H9 (cell line): ENCODE measurements around the gene TEX53. TPM values are rescaled to one million over a fixed set of nuclear protein-coding genes. Genes with fewer than 3 reads are reported as not detected.

Experiments
- DNase-seq: peaks from one replicate; pipeline ENCODE4 v3.0.0-alpha.2; 2017
- H2AFZ ChIP-seq: one replicate; pipeline ENCODE4 v1.6.1; 2013; ENCODE audit warnings: mild to moderate bottlenecking, low read length, control low read depth, moderate library complexity
- H2AK5ac ChIP-seq: 2 replicates; pipeline ENCODE4 v1.6.1; 2013; ENCODE audit warnings: low read length, control low read depth, mixed read lengths; ENCODE audit not compliant: insufficient read length
- H2BK120ac ChIP-seq: one replicate; pipeline ENCODE4 v1.6.1; 2013; ENCODE audit warnings: low read depth, mild to moderate bottlenecking, low read length, control low read depth, inconsistent platforms; ENCODE audit not compliant: poor library complexity, severe bottlenecking
- H2BK12ac ChIP-seq: 2 replicates; pipeline ENCODE4 v1.6.1; 2013; ENCODE audit warnings: low read length, control low read depth, mixed read lengths, low read depth; ENCODE audit not compliant: insufficient read length
- H2BK15ac ChIP-seq: 2 replicates; pipeline ENCODE4 v1.6.1; 2013; ENCODE audit warnings: low read depth, low read length, control low read depth
- H2BK20ac ChIP-seq: one replicate; pipeline ENCODE4 v1.6.1; 2013; ENCODE audit warnings: low read depth, mild to moderate bottlenecking, low read length, control low read depth, inconsistent platforms; ENCODE audit not compliant: poor library complexity, severe bottlenecking
- H2BK5ac ChIP-seq: 2 replicates; pipeline ENCODE4 v1.6.1; 2013; ENCODE audit warnings: low read length, control low read depth, mixed read lengths; ENCODE audit not compliant: insufficient read length
- H3K14ac ChIP-seq: 2 replicates; pipeline ENCODE4 v1.6.1; 2013; ENCODE audit warnings: low read length, control low read depth; ENCODE audit not compliant: insufficient read depth
- H3K18ac ChIP-seq: 2 replicates; pipeline ENCODE4 v1.6.1; 2013; ENCODE audit warnings: low read depth, mild to moderate bottlenecking, mixed read lengths, low read length, control low read depth; ENCODE audit not compliant: insufficient read length
- H3K23ac ChIP-seq: 2 replicates; pipeline ENCODE4 v1.6.1; 2013; ENCODE audit warnings: low read length, control low read depth, mixed read lengths, low read depth; ENCODE audit not compliant: insufficient read length
- H3K23me2 ChIP-seq: 2 replicates; pipeline ENCODE4 v1.6.1; 2013; ENCODE audit warnings: low read depth, mild to moderate bottlenecking, mixed read lengths, low read length, control low read depth; ENCODE audit not compliant: insufficient read length, poor library complexity, severe bottlenecking
- H3K27ac ChIP-seq: 2 replicates; pipeline ENCODE4 v1.5.1; 2013; ENCODE audit warnings: low read length, control low read depth, mixed read lengths, low read depth; ENCODE audit not compliant: insufficient read length
- H3K27me3 ChIP-seq: 2 replicates; pipeline ENCODE4 v1.6.1; 2013; ENCODE audit warnings: low read length, control low read depth, inconsistent platforms; ENCODE audit not compliant: insufficient read depth
- H3K4ac ChIP-seq: 2 replicates; pipeline ENCODE4 v1.6.1; 2013; ENCODE audit warnings: low read depth, mild to moderate bottlenecking, control low read depth, inconsistent platforms, low read length, moderate library complexity
- H3K4me1 ChIP-seq: 2 replicates; pipeline ENCODE4 v1.6.1; 2013; ENCODE audit warnings: low read length, control low read depth, inconsistent platforms; ENCODE audit not compliant: insufficient read depth
- H3K4me2 ChIP-seq: 2 replicates; pipeline ENCODE4 v1.6.1; 2013; ENCODE audit warnings: low read length, control low read depth, mixed read lengths; ENCODE audit not compliant: insufficient read length, insufficient read depth
- H3K56ac ChIP-seq: 2 replicates; pipeline ENCODE4 v1.6.1; 2013; ENCODE audit warnings: low read depth, mild to moderate bottlenecking, mixed read lengths, low read length, control low read depth; ENCODE audit not compliant: insufficient read length
- H3K79me1 ChIP-seq: 2 replicates; pipeline ENCODE4 v1.6.1; 2013; ENCODE audit warnings: low read depth, mild to moderate bottlenecking, moderate library complexity, low read length, control low read depth, inconsistent platforms; ENCODE audit not compliant: insufficient read depth, poor library complexity, severe bottlenecking
- H3K79me2 ChIP-seq: 2 replicates; pipeline ENCODE4 v1.6.1; 2013; ENCODE audit warnings: low read length, control low read depth, inconsistent platforms; ENCODE audit not compliant: insufficient read depth
- H3K9ac ChIP-seq: 2 replicates; pipeline ENCODE4 v1.6.1; 2013; ENCODE audit warnings: low read length, control low read depth, mixed read lengths; ENCODE audit not compliant: insufficient read length; ENCODE audit errors: extremely low read depth
- H3K9me3 ChIP-seq: one replicate; pipeline ENCODE4 v1.6.1; 2013; ENCODE audit warnings: low read depth, low read length, inconsistent platforms; ENCODE audit not compliant: control insufficient read depth
- H3T11ph ChIP-seq: one replicate; pipeline ENCODE4 v1.6.1; 2013; ENCODE audit warnings: mild to moderate bottlenecking, low read length, control low read depth, inconsistent platforms
- H4K20me1 ChIP-seq: one replicate; pipeline ENCODE4 v1.6.1; 2013; ENCODE audit not compliant: control insufficient read depth, insufficient read length, insufficient read depth
- H4K5ac ChIP-seq: 2 replicates; pipeline ENCODE4 v1.6.1; 2013; ENCODE audit warnings: low read depth, mild to moderate bottlenecking, mixed read lengths, low read length, control low read depth; ENCODE audit not compliant: insufficient read length
- H4K8ac ChIP-seq: replicated peaks from 2 replicates; pipeline ENCODE4 v1.6.1; 2013; ENCODE audit warnings: low read length, control low read depth, mixed read lengths, low read depth; ENCODE audit not compliant: insufficient read length
- H4K91ac ChIP-seq: 2 replicates; pipeline ENCODE4 v1.6.1; 2013; ENCODE audit warnings: low read depth, mild to moderate bottlenecking, moderate library complexity, mixed read lengths, low read length, control low read depth; ENCODE audit not compliant: insufficient read length
- H3K27ac Mint-ChIP-seq, 3 experiments: 2 replicates in 2 of 3; 3 replicates in 1 of 3; pipeline ENCODE4 v1.8.0; 2020 to 2021; ENCODE audit warnings: mixed read lengths in 3 of 3, mild to moderate bottlenecking in 1 of 3, moderate library complexity in 1 of 3
- H3K27me3 Mint-ChIP-seq: 2 replicates; pipeline ENCODE4 v1.8.0; 2021; ENCODE audit warnings: low read depth, mild to moderate bottlenecking, moderate library complexity, mixed read lengths
- H3K36me3 Mint-ChIP-seq, 3 experiments: 2 replicates in 2 of 3; 3 replicates in 1 of 3; pipeline ENCODE4 v1.8.0; 2020 to 2021; ENCODE audit warnings: low read depth in 3 of 3, mixed read lengths in 3 of 3; ENCODE audit not compliant: insufficient read depth in 1 of 3
- H3K4me1 Mint-ChIP-seq, 2 experiments: 2 replicates each; pipeline ENCODE4 v1.8.0; 2020; ENCODE audit warnings: mixed read lengths in 2 of 2
- H3K4me3 Mint-ChIP-seq, 2 experiments: 2 replicates in 1 of 2; 3 replicates in 1 of 2; pipeline ENCODE4 v1.8.0; 2020 to 2021; ENCODE audit warnings: mild to moderate bottlenecking in 2 of 2, mixed read lengths in 2 of 2, moderate library complexity in 1 of 2
- H3K9me3 Mint-ChIP-seq, 2 experiments: 2 replicates in 1 of 2; 3 replicates in 1 of 2; pipeline ENCODE4 v1.8.0; 2020; ENCODE audit warnings: mild to moderate bottlenecking in 2 of 2, mixed read lengths in 2 of 2, moderate library complexity in 1 of 2
- CTCF ChIP-seq: fragments of 200-600 bp; sonication (generic); conservative IDR thresholded peaks from 3 replicates; pipeline ENCODE4 v1.8.0; 2021; ENCODE audit warnings: antibody characterized with exemption, mild to moderate bottlenecking
- WGBS: extraction: QIAGEN DNeasy Blood & Tissue Kit; methylation state at CpG from one replicate; pipeline ENCODE4 v1.1.7; 2013; ENCODE audit warnings: missing lambda C conversion rate, low lambda C conversion rate, mixed read lengths; ENCODE audit not compliant: insufficient read length; ENCODE audit errors: extremely low coverage; 5-methylcytosine and 5-hydroxymethylcytosine counted together
- total RNA-seq: library from RNA; stranded (reverse); gene quantifications from 2 replicates; pipeline ENCODE4 v1.2.1, GENCODE V29; 2021

Gene TEX53
- total RNA-seq, 1 experiment from 2014 or later, result not detected

- TF ChIP-seq CTCF, result no peak
- Mint-ChIP-seq H3K4me3 (no peak overlapping the region), H3K36me3 (peaks cover 0 to 4% (median 3%) of the 10 kb centered on the region in 3 experiments; a peak in 2 of 7 replicates), H3K27me3 (peaks cover 17% of the 10 kb centered on the region), H3K4me1 (peaks cover 17 to 20% of the 10 kb centered on the region in 2 experiments), H3K9me3 (peaks cover 0 to 4% of the 10 kb centered on the region in 2 experiments; a peak in 1 of 5 replicates), H3K27ac (no peak overlapping the region)
- no peak overlapping the region for H2BK120ac ChIP-seq
- no peak overlapping the region for H3K9ac ChIP-seq
- no peak overlapping the region for H2AK5ac ChIP-seq
- no peaks in the 10 kb centered on the region for H3K9me3 ChIP-seq
- H2BK5ac ChIP-seq, result no peak overlapping the region
- H2BK20ac ChIP-seq, result no peak overlapping the region
- H3K14ac ChIP-seq, result no peak overlapping the region
- no peak overlapping the region for H3K18ac ChIP-seq
- H3K23me2 ChIP-seq, result peaks cover 10% of the 10 kb centered on the region
- H3K27ac ChIP-seq, result no peak overlapping the region
- H2BK12ac ChIP-seq, result no peak overlapping the region
- no peak overlapping the region for H4K8ac ChIP-seq
- no peaks in the 10 kb centered on the region for H3K27me3 ChIP-seq
- DNase-seq, result no peak
- H3K4ac ChIP-seq, result no peak overlapping the region
- no peak overlapping the region for H3K4me2 ChIP-seq
- H4K5ac ChIP-seq, result no peak overlapping the region
- no peak overlapping the region for H2BK15ac ChIP-seq
- no peak overlapping the region for H3T11ph ChIP-seq
- H4K91ac ChIP-seq, result no peak overlapping the region
- no peaks in the 10 kb centered on the region for H3K79me2 ChIP-seq
- no peak overlapping the region for H2AFZ ChIP-seq
- no peaks in the 10 kb centered on the region for H3K79me1 ChIP-seq
- WGBS, result no CpG with 5 or more reads among the region's 2 CpGs
- H4K20me1 ChIP-seq, result no peaks in the 10 kb centered on the region
- peaks cover 7% of the 10 kb centered on the region; the same call in 1 of the 2 replicates for H3K4me1 ChIP-seq
- no peak overlapping the region for H3K56ac ChIP-seq
- H3K23ac ChIP-seq, result no peak overlapping the region
These were observed 49.1 kb downstream of the TEX53 start for GRCh38 chr9:114608525-114608796.
